ENCODE measurements around the gene TMEM115.

The TMEM115 gene

GRCh38 chr3:50353245-50354004, 5.9 kb downstream of the TMEM115 start:
- no peak overlapping the region for H3K4me3 ChIP-seq (ENCODE audit: low read length)
- no peak for TF ChIP-seq CTCF (conservative IDR thresholded peaks at IDR 0.05; ENCODE audit: low read length)
- no peak for DNase-seq (ENCODE audit: low read depth)

- peak; percentile 33 for TF ChIP-seq CTCF (conservative IDR thresholded peaks at IDR 0.05; ENCODE audit: low read length)
- DNase-seq (ENCODE audit: low read depth): no peak
- H3K4me3 ChIP-seq (ENCODE audit: low read length): no peak overlapping the region
Observed at GRCh38 chr3:50352781-50353180, 6.5 kb downstream of the TMEM115 start.

GRCh38 chr3:50351323-50351697, 8.0 kb downstream of the TMEM115 start:
- no peak for TF ChIP-seq CTCF (conservative IDR thresholded peaks at IDR 0.05; ENCODE audit: low read length)
- H3K4me3 ChIP-seq (ENCODE audit: low read length): peak overlapping the region; percentile 97
- DNase-seq (ENCODE audit: low read depth): no peak

GRCh38 chr3:50350527-50351322, 8.6 kb downstream of the TMEM115 start, which contains the start of the genes CYB561D2 and NPRL2:
Gene CYB561D2 (plus strand): TSS chr3:50350862. CDS start chr3:50351434, 572 bp downstream.
Gene NPRL2 (minus strand): TSS chr3:50350775. CDS start chr3:50350652, 123 bp downstream.
- TF ChIP-seq CTCF (conservative IDR thresholded peaks at IDR 0.05; ENCODE audit: low read length): no peak
- H3K4me3 ChIP-seq (ENCODE audit: low read length): peak within 1 kb of the TSS; percentile 97
- peak; percentile 90 for DNase-seq (ENCODE audit: low read depth)

GRCh38 chr3:50350213-50350526, 9.2 kb downstream of the TMEM115 start:
- H3K4me3 ChIP-seq (ENCODE audit: low read length): peak overlapping the region; percentile 97
- no peak for DNase-seq (ENCODE audit: low read depth)
- no peak for TF ChIP-seq CTCF (conservative IDR thresholded peaks at IDR 0.05; ENCODE audit: low read length)

- DNase-seq (ENCODE audit: low read depth): peak; percentile 67
- no peak overlapping the region for H3K4me3 ChIP-seq (ENCODE audit: low read length)
- TF ChIP-seq CTCF (conservative IDR thresholded peaks at IDR 0.05; ENCODE audit: low read length): peak; percentile 69
Observed at GRCh38 chr3:50347187-50347813, 12.0 kb downstream of the TMEM115 start.
